HG03520 (cell line): Measurements from ENCODE around the gene GABRA5.
"Not testable (repeated sequence)": the region's sequence is repeated elsewhere in the genome, so short reads cannot be mapped to it uniquely, and the experiment has no call there.

Experiments
- ATAC-seq: cut with Tn5 transposase; IDR thresholded peaks from one replicate; pipeline ENCODE4 v1.9.1; 2021; ENCODE audit warnings: mild to moderate bottlenecking, moderate library complexity; ENCODE audit not compliant: unreplicated experiment

The GABRA5 gene

GRCh38 chr15:26875476-26875850, 8.6 kb downstream of the GABRA5 start:
- ATAC-seq: no peak

DNA sequence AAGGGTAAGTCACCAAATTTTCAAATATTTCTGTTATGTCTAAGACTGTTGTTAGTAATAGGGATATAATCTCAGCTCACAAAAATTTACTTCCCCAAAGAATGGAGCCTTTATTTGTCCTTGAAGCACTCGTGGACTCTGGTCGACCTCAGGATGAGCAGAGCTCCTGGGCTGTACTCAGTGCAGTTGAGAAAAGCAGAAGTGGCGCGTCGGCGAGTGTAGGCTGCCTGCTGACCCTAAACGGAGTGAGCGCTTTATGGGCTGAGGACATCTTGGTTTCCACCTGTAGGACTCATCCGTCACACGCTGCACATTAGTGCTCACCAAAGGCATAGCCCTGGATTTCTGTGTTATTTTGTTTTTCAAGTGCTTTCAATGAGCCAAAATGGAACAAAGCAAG, 11.0 kb downstream of the GABRA5 start:
- no peak for ATAC-seq

DNA sequence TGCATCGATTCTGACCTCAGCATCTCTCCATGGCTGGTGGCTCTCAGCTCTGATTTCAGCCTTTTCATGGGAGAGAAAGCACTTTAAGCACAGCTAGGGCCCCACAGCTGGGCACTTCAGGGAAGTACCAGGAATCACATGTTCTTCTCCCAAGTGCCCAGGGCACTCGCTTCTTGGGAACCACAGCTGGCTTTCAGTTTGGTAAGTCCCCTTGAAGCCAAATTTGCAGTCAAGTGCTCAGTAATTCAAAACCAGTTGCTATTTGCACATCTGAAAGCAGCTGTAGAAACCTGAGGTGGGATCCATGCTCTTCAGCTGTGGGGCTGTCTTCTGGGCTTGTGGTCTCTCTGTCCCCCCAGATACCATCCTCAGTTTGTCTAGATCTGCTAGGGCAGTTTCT, 12.8 kb downstream of the GABRA5 start:
- no peak for ATAC-seq

DNA sequence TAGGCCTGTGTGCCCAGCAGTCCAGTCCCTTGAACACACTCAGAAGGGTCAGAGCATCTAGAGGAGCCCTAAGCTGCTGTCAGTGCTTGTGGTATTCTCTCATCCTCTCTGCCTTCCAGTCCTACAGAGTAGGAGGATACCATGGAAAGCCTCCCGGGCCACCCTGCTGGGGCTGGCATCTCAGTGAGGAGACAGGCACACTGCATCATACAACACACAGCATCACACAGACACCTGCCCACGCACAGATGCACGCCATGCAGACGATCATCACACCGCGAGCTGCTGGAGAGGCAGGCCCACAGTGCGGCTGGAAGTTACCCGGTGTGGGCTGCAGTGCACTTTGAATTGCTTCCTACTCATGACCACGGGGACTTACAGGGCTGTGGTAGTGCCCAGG, 15.2 kb downstream of the GABRA5 start:
- ATAC-seq: no peak

DNA sequence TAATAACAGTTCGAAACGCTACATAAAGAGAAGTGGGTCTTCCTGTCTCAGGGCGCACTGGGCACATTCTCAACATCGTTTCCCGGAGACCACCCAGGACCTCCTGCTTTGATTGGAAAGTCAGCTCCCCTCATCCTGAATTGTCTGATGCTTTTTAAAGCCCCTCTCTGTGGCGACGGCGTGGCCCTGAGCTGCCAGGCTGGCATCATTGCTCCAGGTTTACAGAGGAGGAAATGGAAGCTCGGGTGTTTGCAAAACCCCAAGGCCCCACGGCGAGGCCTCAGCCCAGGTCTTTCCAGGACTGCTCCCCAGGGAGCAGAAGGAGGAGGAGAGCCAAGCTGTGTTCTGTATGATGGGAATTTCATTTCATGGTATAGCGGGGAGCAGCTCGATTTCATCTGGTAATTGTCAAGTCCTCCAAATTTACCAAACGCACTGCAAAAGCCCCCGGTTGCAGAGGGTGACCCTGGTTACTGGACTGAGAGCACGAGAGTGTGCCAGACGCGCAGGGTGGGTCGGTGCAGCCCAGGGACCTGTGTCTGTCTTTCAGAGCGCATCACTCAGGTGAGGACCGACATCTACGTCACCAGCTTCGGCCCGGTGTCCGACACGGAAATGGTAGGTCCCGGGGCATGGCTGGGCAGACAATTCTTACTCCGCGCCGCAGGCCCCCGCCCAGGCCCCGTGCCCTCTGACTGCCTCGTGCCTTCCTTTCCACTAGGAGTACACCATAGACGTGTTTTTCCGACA, 15.9 kb downstream of the GABRA5 start:
- no peak for ATAC-seq

GRCh38 chr15:26883466-26883865, 16.6 kb downstream of the GABRA5 start:
- ATAC-seq: no peak

GRCh38 chr15:26886566-26886965, 19.7 kb downstream of the GABRA5 start:
- ATAC-seq: no peak

GRCh38 chr15:26887926-26888666, 21.2 kb downstream of the GABRA5 start:
- ATAC-seq: no peak

- no peak for ATAC-seq
Measured at GRCh38 chr15:26888761-26889160, 21.9 kb downstream of the GABRA5 start.

- ATAC-seq: no peak
Measured at GRCh38 chr15:26889298-26889898, 22.5 kb downstream of the GABRA5 start.

GRCh38 chr15:26890451-26890850, 23.6 kb downstream of the GABRA5 start:
- no peak for ATAC-seq

DNA sequence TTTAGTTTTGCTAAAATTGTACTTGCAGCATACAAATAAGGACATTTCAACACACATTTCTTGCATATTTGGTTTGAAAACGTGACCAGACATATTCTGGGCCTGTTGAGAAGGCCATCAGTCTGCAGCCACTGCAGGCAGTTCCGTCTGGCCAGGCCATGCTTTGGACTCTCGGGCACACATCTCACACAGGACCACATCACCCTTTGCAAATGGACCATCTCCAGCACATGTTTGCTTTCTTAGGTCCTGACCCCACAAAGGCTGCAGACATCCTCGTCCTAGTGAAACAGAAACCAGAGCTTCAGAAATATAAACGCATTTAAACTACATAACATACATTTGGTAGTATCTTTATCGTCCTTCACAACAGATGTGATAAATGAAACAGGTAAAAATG, 24.1 kb downstream of the GABRA5 start:
- no peak for ATAC-seq

- ATAC-seq: no peak
Measured at GRCh38 chr15:26891448-26892181, 24.8 kb downstream of the GABRA5 start.

GRCh38 chr15:26892182-26892518, 25.3 kb downstream of the GABRA5 start:
- no peak for ATAC-seq

GRCh38 chr15:26892678-26893077, 25.8 kb downstream of the GABRA5 start:
- no peak for ATAC-seq

DNA sequence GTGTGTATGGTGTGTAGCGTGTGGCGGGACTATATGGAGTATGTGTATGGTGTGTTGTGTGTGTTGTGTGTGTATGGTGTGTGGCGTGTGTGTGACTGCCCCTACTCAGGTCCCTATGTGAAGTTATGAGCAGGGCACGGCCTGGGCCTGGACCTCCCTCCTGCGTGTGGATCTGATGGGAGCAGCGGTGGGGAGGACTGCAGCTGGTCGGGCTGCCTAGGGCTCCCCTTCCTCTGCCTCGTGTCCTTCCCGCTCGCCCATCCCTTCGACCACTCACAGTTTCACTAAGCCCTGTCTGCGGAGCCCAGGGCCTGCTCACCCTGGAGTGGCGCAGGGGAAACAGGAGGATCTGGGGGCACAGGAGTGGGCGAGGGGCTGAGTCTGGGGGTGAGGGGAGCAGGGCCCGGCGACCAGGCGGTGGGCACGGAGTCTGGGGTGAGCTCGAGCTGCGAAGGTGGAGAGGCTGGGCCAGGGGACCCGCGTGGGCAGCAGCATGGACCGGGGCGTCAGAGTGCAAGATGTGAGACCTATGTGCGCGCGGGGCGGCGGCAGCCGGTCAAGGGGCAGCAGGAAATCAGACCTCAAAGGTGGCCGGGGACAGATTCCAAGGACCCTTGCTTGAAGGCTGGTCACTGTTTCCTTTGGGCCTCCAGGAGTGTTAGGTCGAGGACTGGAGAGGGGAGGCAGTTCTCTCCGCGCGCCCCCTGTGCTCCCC, 26.6 kb downstream of the GABRA5 start:
- no peak for ATAC-seq

DNA sequence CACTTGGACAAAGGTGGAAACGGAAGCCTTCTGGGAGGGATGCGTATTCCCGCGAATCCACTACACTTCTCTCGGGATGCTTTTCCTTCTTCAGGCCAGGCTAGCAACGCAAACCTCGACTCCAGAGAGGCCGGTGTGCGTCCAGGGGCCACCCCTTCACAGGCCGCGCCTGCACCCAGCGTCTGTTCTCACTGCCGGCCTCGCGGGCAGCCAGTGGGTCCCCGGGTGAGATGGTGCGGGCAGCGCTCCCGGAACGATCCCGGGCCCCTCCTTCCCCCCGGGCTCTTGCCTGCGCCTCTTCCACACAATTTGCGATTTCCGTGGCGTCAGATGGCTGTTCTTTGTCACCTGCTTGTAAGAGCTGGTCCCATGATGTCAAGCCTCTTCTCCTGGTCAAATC, 27.3 kb downstream of the GABRA5 start:
- no peak for ATAC-seq

- not testable (repeated sequence) for ATAC-seq
Measured at GRCh38 chr15:26895346-26895745, 28.5 kb downstream of the GABRA5 start.

DNA sequence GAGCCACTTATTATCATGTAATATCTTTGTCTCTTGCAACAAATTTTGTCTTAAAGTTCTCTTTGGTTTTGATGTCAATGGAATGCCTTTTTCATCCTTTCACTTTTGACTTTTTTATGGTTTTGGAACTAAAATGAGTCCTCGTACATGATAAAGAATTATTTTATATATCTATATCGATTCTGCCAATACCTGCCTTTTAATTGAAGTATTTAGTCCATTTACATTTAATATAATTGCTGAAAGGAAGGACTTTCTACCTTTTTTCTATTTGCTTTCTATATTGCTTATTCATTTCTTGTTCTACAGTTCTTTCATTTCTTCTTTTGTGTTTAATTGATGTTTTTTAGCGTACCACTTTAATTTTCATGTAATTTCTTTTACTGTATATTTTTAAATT, 32.8 kb downstream of the GABRA5 start:
- no peak for ATAC-seq

- ATAC-seq: no peak
Measured at GRCh38 chr15:26901041-26901440, 34.2 kb downstream of the GABRA5 start.

- no peak for ATAC-seq
Measured at GRCh38 chr15:26910715-26911114, 43.9 kb downstream of the GABRA5 start.
